A549 treated with RU486 at 1 μM for 4 hours (cell line): ENCODE measurements around the gene RTN4IP1. TPM values are rescaled to one million over a fixed set of nuclear protein-coding genes. Genes with fewer than 3 reads are reported as not detected.

Experiments
- total RNA-seq: library from RNA; stranded (reverse); fragments of 200-300 nt; extraction: Qiagen RNA extraction; gene quantifications from 5 replicates; pipeline ENCODE4 v1.2.3, GENCODE V29; 2022; ENCODE audit warnings: low read depth

Gene RTN4IP1
- 8.7 to 10.4 TPM (median 9.1 TPM) in 5 replicates for total RNA-seq

GRCh38 chr6:106629103-106629858 lies at the start of gene RTN4IP1, which contains the start of gene QRSL1:
Gene RTN4IP1 (minus strand): TSS chr6:106629498. CDS start chr6:106629021, 477 bp downstream.
Gene QRSL1 (plus strand): TSS chr6:106629578. CDS start chr6:106629682, 104 bp downstream.

Other genes with a start within 250 kb of the RTN4IP1 start
- 7.0 to 7.8 TPM (median 7.3 TPM) in 5 replicates for gene QRSL1, start 80 bp upstream of the RTN4IP1 start, total RNA-seq